Neural cell (in vitro differentiated cells): ENCODE results near the gene LGALS12. TPM values are rescaled to one million over a fixed set of nuclear protein-coding genes. Genes with fewer than 3 reads are reported as not detected.

Source experiments
- H2AFZ ChIP-seq: fragments of 200-600, 300-800 bp; sonication (generic), shearing (Covaris generic); 2 replicates; pipeline ENCODE4 v1.6.0; 2014; ENCODE audit warnings: low read depth, mild to moderate bottlenecking, antibody characterized with exemption, low read length, moderate library complexity
- H3F3A ChIP-seq: fragments of 200-600 bp; shearing (Covaris generic); 2 replicates; pipeline ENCODE4 v1.6.1; 2016; ENCODE audit warnings: mild to moderate bottlenecking, moderate library complexity, mixed read lengths, antibody characterized with exemption, low read length; ENCODE audit not compliant: insufficient read depth, poor library complexity, severe bottlenecking
- H3K27ac ChIP-seq: fragments of 200-600, 300-800 bp; sonication (generic), shearing (Covaris generic); 2 replicates; pipeline ENCODE4 v1.5.1; 2014; ENCODE audit warnings: mild to moderate bottlenecking, low read length, moderate library complexity
- H3K27me3 ChIP-seq: fragments of 300-800, 200-600 bp; sonication (generic), shearing (Covaris generic); 2 replicates; pipeline ENCODE4 v1.6.0; 2014; ENCODE audit warnings: mild to moderate bottlenecking, low read depth, low read length, moderate library complexity; ENCODE audit not compliant: insufficient read depth
- H3K36me3 ChIP-seq: fragments of 300-800, 200-600 bp; sonication (generic), shearing (Covaris generic); 2 replicates; pipeline ENCODE4 v1.5.1; 2014; ENCODE audit warnings: mild to moderate bottlenecking, antibody characterized with exemption, low read length, moderate library complexity; ENCODE audit not compliant: insufficient read depth
- H3K4me2 ChIP-seq: fragments of 300-800, 200-600 bp; sonication (generic), shearing (Covaris generic); 2 replicates; pipeline ENCODE4 v1.6.0; 2014; ENCODE audit warnings: mild to moderate bottlenecking, low read length
- H3K4me3 ChIP-seq: fragments of 300-800, 200-600 bp; sonication (generic), shearing (Covaris generic); 2 replicates; pipeline ENCODE4 v1.5.1; 2014; ENCODE audit warnings: mild to moderate bottlenecking, low read length, moderate library complexity
- H3K79me2 ChIP-seq: fragments of 200-600 bp; shearing (Covaris generic); replicated peaks from 2 replicates; pipeline ENCODE4 v1.6.0; 2014; ENCODE audit warnings: mild to moderate bottlenecking, low read length, moderate library complexity; ENCODE audit not compliant: insufficient read depth
- H3K9ac ChIP-seq: fragments of 300-800, 200-600 bp; sonication (generic), shearing (Covaris generic); 2 replicates; pipeline ENCODE4 v1.6.1; 2016; ENCODE audit warnings: mild to moderate bottlenecking, low read length, mixed read lengths
- H3K9me2 ChIP-seq: fragments of 200-600 bp; shearing (Covaris generic); 2 replicates; pipeline ENCODE4 v1.6.1; 2016; ENCODE audit warnings: mild to moderate bottlenecking, low read length, mixed read lengths; ENCODE audit not compliant: insufficient read depth
- H3K9me3 ChIP-seq: fragments of 200-600, 300-800 bp; sonication (generic), shearing (Covaris generic); 2 replicates; pipeline ENCODE4 v1.6.1; 2016; ENCODE audit warnings: mild to moderate bottlenecking, mixed run types, low read length, moderate library complexity, mixed read lengths
- H4K20me1 ChIP-seq: fragments of 200-600 bp; shearing (Covaris generic); 2 replicates; pipeline ENCODE4 v1.6.1; 2016; ENCODE audit warnings: mild to moderate bottlenecking, mixed run types; ENCODE audit not compliant: insufficient read depth
- CTCF ChIP-seq: fragments of 450-650 bp; IDR thresholded peaks from 2 replicates; pipeline ENCODE4 v1.5.1; 2014; ENCODE audit warnings: antibody characterized with exemption, mild to moderate bottlenecking, moderate library complexity; ENCODE audit not compliant: poor library complexity, severe bottlenecking
- EP300 ChIP-seq: fragments of 450-650 bp; conservative IDR thresholded peaks from 2 replicates; pipeline ENCODE4 v1.6.1; 2014; ENCODE audit warnings: antibody characterized with exemption, mild to moderate bottlenecking, moderate library complexity; ENCODE audit not compliant: poor library complexity, severe bottlenecking
- EZH2 ChIP-seq: fragments of 200-600, 300-800 bp; shearing (Covaris generic), sonication (generic); IDR thresholded peaks from 2 replicates; pipeline ENCODE4 v1.6.1; 2014; ENCODE audit warnings: antibody characterized with exemption, low read length, borderline replicate concordance, mild to moderate bottlenecking; ENCODE audit not compliant: insufficient read depth, poor library complexity, severe bottlenecking
- MXI1 ChIP-seq: fragments of 450-650 bp; conservative IDR thresholded peaks from 2 replicates; pipeline ENCODE4 v1.6.1; 2014; ENCODE audit warnings: antibody characterized with exemption, mild to moderate bottlenecking; ENCODE audit not compliant: poor library complexity, severe bottlenecking
- POLR2AphosphoS5 ChIP-seq: IDR thresholded peaks from 2 replicates; pipeline ENCODE4 v1.6.1; 2012
- RAD21 ChIP-seq: fragments of 450-650 bp; conservative IDR thresholded peaks from 2 replicates; pipeline ENCODE4 v1.6.1; 2014; ENCODE audit warnings: antibody characterized with exemption, mild to moderate bottlenecking, moderate library complexity
- REST ChIP-seq: IDR thresholded peaks from 2 replicates; pipeline ENCODE4 v1.6.1; 2012; ENCODE audit warnings: borderline replicate concordance
- SMC3 ChIP-seq: fragments of 450-650 bp; conservative IDR thresholded peaks from 2 replicates; pipeline ENCODE4 v1.6.1; 2014; ENCODE audit warnings: antibody characterized with exemption, mild to moderate bottlenecking, moderate library complexity; ENCODE audit not compliant: poor library complexity
- TAF1 ChIP-seq: IDR thresholded peaks from 2 replicates; pipeline ENCODE4 v1.6.1; 2012; ENCODE audit warnings: low read depth
- polyA plus RNA-seq: library from polyadenylated mRNA; depleted of rRNA; stranded (reverse); fragments of >200 nt; gene quantifications from 2 replicates; pipeline ENCODE4 v1.2.3, GENCODE V29; 2014

LGALS12 gene
- polyA plus RNA-seq, 1 donor from 2014 or later = not detected

GRCh38 chr11:63489879-63490278 is 16.0 kb upstream of the LGALS12 start:
- Histone ChIP-seq H3K4me2 (no peak overlapping the region), H3K79me2 (no peaks in the 10 kb centered on the region), H3K4me3 (no peak overlapping the region), H3K9me3 (no peaks in the 10 kb centered on the region), H3K36me3 (no peaks in the 10 kb centered on the region), H4K20me1 (no peaks in the 10 kb centered on the region), H2AFZ (no peak overlapping the region), H3K27me3 (peaks cover 20% of the 10 kb centered on the region), H3F3A (no peaks in the 10 kb centered on the region), H3K9me2 (no peaks in the 10 kb centered on the region), H3K9ac (no peak overlapping the region), H3K27ac (no peak overlapping the region)
- TF ChIP-seq EP300 = no peak
- no peak for TF ChIP-seq SMC3
- TF ChIP-seq POLR2AphosphoS5 = no peak
- no peak for TF ChIP-seq RAD21
- no peak for TF ChIP-seq MXI1
- TF ChIP-seq TAF1 = no peak
- no peak for TF ChIP-seq CTCF
- TF ChIP-seq EZH2 = no peak
- no peak for TF ChIP-seq REST

GRCh38 chr11:63490551-63491239 is 15.2 kb upstream of the LGALS12 start, which contains the start of gene PLAAT5:
Gene PLAAT5 (minus strand): TSS chr11:63491167. CDS start chr11:63491034, 133 bp downstream.
- TF ChIP-seq SMC3 (no peak), POLR2AphosphoS5 (no peak), REST (no peak), MXI1 (no peak), EP300 (no peak), CTCF (no peak), EZH2 (no peak), TAF1 (no peak), RAD21 (no peak)
- Histone ChIP-seq H3K4me3 (peak within 1 kb of the TSS; percentile 59), H3K9me3 (no peaks in the 10 kb centered on the region), H2AFZ (no peak within 1 kb of the TSS), H4K20me1 (no peaks in the 10 kb centered on the region), H3K79me2 (no peaks in the 10 kb centered on the region), H3F3A (no peaks in the 10 kb centered on the region), H3K36me3 (no peaks in the 10 kb centered on the region), H3K9ac (no peak within 1 kb of the TSS), H3K27me3 (peaks cover 20% of the 10 kb centered on the region), H3K27ac (no peak within 1 kb of the TSS), H3K9me2 (no peaks in the 10 kb centered on the region), H3K4me2 (peak within 1 kb of the TSS; percentile 22)
